GM18909 (cell line): ENCODE measurements around the gene SYT6.
A peak's percentile ranks its signal among the peaks of the same experiment; 100 is the strongest.

Source experiments
- ATAC-seq: cut with Tn5 transposase; IDR thresholded peaks from one replicate; pipeline ENCODE4 v1.9.1; 2021; ENCODE audit warnings: mild to moderate bottlenecking; ENCODE audit not compliant: unreplicated experiment, poor library complexity

The SYT6 gene

DNA sequence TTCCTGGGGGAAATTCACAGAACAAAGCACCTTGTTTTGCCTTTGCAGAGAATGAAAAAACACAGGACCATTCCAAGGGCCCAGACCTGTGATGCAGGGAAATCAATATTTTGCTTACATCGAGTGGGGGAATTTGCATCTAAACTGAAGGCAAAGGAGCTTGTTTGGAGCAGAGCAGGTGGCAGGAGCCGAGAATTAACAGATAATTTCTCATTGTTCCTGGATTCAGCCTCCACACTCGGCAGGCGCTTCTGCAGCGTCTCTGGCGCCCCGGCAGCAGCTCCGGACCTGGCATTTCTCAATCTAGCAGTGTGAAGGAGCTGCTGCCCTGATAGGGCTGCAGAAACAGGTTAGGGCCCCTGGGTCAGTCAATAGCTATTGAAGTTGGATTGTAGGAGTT is 2.0 kb upstream of the SYT6 start:
- ATAC-seq, result no peak

- ATAC-seq, result no peak
These were observed 1.3 kb upstream of the SYT6 start for GRCh38 chr1:114154963-114155322.

GRCh38 chr1:114154146-114154962 is 685 bp upstream of the SYT6 start:
- ATAC-seq, result no peak

DNA sequence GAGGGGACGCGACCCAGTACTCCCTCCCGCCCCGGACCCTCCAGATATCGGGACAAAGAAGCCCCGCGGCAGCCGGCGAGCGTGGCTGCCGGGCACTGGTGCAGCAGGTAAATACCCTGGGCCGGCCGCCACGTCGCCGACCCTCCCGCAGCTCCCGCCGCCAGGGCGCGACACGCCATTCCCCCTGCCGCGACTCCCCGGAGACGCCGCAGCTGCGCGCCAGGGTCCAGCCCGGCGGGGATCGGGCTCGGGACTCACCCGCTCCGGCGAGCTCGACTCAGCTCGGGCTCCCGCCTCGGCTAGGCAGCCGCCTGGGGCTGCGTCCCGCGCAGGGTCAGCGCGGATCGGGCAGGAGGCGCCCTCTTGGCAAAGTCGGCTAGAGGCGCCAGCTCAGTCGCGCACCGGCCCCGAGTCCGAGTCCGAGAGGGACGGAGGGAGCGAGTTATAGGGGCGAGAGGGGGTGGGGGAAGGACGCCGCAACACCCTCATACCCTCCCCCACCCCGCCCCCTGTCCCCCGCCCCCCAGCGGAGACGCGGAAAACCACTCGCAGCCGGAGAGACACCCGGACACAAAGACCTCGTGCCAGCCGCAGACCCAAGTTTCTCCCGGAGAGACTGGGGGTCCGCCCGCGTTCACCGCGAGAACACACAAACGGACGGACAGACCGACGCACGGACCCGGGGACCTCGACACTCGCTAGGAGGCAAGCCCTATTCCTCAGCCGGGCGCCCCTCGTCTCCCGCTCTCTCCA is 985 bp downstream of the SYT6 start:
- ATAC-seq, result no peak

DNA sequence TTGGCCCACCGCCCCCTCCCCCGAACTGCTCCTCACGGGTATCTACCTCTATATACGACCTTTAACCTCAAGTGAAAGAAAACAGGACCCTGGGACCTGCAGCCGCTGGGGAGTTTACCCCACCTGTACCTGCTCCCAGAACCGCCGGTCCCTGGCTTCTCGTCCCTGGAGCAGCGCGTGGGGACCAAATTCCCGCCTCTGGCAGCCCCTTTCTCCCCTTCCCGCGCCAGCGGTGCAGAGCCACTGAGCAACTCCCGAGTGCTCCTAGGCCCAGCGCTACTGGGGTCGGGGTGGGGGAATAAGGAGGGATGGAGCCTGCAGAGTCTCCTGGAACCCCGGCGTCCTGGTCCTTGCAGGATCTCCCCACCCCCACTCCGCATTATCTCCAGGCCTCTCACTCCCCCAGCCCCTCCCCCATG is 1.6 kb downstream of the SYT6 start:
- ATAC-seq, result no peak

- ATAC-seq, result no peak
These were observed 3.7 kb downstream of the SYT6 start for GRCh38 chr1:114150016-114150415.

- ATAC-seq, result no peak
These were observed 4.5 kb downstream of the SYT6 start for GRCh38 chr1:114149211-114149610.

- no peak for ATAC-seq
These were observed 8.0 kb downstream of the SYT6 start for GRCh38 chr1:114145504-114146151.

DNA sequence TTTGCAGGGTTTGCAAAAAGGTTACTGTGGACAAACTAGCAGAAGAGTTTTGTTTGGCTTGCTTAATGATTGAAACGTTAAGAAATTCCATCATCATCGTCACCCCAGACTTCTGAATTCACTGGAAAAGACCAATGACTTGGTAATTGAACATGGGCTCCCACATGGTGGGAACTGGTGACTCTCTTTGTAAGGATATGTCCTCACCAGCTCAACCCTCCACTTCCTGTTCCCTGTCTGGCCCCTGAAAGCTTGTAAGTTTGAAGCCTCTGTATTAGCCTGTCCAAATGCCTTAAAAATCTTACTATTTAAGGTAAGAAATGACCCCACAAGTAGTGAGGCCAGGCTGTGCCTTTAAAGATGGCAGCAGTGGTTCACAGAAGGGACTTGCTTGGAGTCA is 9.7 kb downstream of the SYT6 start:
- no peak for ATAC-seq

DNA sequence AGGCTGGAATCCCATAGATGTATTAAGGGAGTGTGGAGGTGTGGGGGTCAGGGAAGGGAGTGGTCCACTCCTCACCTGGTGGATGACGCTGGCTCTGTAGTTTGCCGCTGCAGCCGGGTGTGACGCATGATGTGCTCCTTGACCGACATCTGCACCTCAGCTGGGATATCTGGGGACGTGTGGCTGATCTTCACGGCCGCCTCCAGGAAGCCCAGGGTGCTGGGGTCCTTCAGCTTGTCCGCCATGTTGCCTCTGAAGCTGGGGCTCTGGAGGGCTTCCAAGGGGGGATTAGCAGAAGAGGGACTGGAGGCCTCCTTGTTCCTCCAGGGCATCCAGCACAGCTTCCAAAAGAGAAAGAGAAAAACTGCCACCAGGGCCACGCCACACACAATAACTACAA is 14.1 kb downstream of the SYT6 start:
- ATAC-seq, result no peak

GRCh38 chr1:114137497-114137896 is 16.2 kb downstream of the SYT6 start:
- ATAC-seq, result no peak

DNA sequence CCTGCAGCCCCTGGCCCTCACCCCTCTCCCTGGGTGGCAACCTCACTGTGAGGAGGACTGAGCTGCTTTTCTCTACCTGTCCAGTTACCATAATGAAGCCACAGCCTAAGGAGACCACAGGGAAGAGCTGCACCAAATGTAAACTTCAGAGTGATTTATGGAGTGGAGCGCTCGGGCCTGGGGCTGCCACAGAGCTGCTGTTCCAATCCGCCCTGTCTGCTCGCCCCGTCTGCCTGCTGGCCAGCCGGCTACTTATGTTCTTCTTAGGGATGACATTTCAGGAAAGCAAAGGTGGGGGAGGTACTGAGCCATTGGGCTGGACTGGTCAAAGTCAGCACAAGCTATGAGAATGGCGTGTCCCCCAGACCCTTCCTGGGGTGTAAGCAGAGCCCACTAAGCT is 17.9 kb downstream of the SYT6 start:
- ATAC-seq, result no peak

GRCh38 chr1:114134518-114134917 is 19.2 kb downstream of the SYT6 start:
- ATAC-seq, result no peak

DNA sequence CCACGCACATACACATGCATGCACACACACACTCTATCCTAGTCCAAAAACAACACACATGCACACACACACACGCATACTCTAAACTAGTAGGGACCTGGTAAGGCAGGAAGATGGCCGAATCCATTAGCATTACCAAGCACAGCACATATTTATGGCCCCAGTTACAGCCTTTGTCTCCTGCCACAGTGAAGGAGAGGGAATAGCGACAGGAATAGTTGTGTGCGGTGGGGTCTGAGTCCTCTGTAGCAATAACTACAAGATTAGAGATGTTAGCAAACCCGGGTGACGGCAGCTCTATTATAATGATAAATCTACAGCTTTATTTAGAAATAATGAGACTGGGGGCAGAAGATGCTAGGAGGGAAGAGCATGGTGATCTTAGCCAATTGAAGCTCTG is 20.5 kb downstream of the SYT6 start:
- no peak for ATAC-seq

- ATAC-seq, result no peak
These were observed 22.0 kb downstream of the SYT6 start for GRCh38 chr1:114131526-114132220.

- ATAC-seq, result no peak
These were observed 22.7 kb downstream of the SYT6 start for GRCh38 chr1:114130846-114131525.

DNA sequence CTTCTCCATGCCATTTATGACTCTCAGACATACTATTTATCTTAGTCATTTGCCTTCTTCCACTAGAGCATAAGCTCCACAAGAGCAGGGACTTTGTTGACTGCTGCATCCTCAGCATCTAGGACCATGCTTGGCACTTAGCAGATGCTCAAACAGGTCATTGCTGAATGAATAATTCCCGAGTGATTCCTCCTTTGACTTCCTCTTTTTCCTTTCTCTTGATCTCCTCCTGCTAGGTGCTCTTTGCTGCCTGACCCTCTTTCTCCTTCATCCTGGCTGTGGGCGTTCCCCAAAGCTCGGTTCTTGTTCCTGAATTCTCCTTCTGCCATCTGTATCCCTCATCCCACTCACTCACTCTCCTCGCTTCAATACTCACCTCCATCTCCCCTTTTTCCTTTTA is 23.5 kb downstream of the SYT6 start:
- ATAC-seq, result no peak

GRCh38 chr1:114128293-114128692 is 25.4 kb downstream of the SYT6 start:
- ATAC-seq, result no peak

- ATAC-seq, result peak; percentile 96
These were observed 27.2 kb downstream of the SYT6 start for GRCh38 chr1:114126261-114127095.
